GM20000 (cell line): ENCODE results near the gene GJD2.

Experiments used
- DNase-seq: peaks from one replicate; pipeline ENCODE4 v3.0.0; 2012; ENCODE audit warnings: low spot score
- TF ChIP-seq, protein P1 (sequence below): IDR thresholded peaks from 2 replicates; pipeline ENCODE4 v1.5.1; 2012; ENCODE audit warnings: mild to moderate bottlenecking, control low read depth; ENCODE audit errors: extremely low read depth, missing control alignments

Gene GJD2

DNA sequence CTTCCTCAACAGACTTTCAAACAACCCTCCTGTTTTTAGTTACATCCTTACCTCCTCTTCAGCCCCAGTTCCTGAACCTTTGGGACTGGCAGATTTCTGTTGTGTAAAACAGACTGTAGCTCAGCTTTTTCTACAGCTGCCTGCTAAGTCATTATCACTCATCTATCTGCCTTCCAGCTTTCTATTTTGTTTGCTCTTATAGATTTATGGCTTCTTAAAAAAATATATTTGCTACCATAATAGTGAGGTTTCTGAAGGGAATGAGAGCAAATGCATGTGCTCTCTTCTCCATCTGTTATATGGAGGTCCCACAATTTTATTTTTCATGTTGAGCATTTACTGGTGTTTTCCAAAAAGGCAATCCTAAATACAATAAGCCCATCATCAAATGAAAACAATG, 18.2 kb upstream of the GJD2 start:
- DNase-seq: no peak
- TF ChIP-seq, protein P1, sequence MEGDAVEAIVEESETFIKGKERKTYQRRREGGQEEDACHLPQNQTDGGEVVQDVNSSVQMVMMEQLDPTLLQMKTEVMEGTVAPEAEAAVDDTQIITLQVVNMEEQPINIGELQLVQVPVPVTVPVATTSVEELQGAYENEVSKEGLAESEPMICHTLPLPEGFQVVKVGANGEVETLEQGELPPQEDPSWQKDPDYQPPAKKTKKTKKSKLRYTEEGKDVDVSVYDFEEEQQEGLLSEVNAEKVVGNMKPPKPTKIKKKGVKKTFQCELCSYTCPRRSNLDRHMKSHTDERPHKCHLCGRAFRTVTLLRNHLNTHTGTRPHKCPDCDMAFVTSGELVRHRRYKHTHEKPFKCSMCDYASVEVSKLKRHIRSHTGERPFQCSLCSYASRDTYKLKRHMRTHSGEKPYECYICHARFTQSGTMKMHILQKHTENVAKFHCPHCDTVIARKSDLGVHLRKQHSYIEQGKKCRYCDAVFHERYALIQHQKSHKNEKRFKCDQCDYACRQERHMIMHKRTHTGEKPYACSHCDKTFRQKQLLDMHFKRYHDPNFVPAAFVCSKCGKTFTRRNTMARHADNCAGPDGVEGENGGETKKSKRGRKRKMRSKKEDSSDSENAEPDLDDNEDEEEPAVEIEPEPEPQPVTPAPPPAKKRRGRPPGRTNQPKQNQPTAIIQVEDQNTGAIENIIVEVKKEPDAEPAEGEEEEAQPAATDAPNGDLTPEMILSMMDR: no peak

DNA sequence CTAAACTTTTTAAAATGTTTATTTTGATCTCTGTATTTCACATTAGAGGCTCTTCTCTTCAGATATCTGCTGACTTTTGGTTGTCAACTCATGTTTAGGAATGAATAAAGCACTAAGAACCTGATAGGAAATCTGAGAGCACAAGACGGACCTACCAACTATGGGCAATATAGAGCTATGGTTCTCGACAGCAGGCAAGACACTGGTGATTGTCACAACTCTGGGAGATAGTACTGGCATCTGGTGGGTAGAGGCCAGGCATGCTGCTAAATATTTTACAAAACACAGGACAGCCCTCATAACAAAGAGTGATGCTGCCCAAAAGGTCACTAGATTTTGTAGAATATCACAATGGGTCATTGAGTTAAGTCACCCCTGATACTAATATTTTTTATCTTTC, 17.5 kb upstream of the GJD2 start:
- DNase-seq: no peak
- TF ChIP-seq, protein P1: no peak

DNA sequence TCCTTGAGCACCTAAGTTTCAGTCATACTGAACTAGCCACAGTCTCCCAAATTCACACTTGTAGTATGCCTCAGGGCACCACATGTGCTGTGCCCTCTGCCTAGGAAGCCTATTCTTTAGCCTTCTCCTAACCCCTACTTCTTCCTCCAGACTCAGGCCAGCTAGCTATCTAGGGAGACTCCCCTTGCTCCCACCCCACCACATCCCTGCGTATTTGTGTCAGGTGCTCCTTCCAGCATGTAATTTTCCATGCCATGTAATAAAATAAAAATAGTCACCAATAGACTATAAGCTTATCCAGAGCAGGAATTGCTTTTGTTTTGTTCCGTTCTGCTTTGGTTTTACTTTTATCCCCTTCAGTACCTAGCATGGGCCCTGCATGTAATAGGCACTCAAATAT, 14.9 kb upstream of the GJD2 start:
- TF ChIP-seq, protein P1: no peak
- DNase-seq: no peak

DNA sequence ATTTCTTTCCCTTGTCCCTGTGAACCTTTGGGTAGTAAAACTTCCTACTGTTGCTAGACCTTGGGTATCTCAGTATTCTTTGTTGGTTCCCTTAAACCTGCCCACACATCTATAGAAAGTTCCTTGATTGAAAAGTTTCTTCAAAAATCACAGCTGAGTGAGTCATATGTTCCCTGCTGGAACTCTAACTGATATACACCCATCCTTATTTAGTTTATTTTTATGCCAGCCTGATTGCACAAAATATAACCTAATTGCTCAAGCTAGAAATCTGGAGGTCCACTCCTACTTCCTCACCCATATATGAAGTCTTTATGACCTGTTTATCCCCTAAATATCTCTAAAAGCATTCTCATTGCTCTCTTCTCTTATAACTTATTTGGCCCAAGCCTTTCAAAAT, 13.7 kb upstream of the GJD2 start:
- DNase-seq: no peak
- TF ChIP-seq, protein P1: no peak

DNA sequence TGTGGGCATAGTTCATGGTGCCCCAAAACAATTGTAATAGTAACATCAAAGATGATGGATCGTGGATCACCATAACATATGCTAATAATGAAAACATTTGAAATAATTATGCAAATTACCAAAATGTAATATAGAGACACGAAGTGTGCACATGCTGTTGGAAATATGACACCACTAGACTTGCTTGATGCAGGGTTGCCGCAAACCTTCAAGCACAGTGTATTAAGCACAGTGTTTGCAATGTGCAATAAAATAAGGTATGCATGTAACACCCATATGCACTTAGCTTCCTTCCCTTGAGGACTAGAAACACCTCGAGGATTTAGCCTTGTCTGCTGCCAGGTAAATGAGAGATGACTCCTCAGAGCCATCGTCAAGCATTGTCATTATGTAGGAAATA, 10.9 kb upstream of the GJD2 start:
- TF ChIP-seq, protein P1: no peak
- no peak for DNase-seq

DNA sequence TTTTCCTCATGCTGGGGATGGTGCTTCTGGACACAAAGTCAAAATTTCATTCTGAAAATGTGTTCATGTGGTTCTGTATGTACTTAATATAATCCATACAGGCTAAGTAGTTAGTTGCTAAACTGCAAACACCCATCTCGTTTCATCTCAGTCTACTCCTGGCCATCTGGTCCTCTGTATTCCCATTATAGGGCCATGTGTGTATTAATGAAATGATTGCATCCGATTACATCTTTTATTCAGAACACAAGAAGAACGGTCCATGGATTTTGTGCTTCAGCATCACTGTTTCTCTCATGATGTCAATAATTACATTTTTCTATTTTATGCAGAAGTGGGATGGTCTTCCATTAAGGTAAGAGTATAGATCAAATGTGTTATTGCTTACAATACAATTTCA, 6.1 kb upstream of the GJD2 start:
- TF ChIP-seq, protein P1: no peak

DNA sequence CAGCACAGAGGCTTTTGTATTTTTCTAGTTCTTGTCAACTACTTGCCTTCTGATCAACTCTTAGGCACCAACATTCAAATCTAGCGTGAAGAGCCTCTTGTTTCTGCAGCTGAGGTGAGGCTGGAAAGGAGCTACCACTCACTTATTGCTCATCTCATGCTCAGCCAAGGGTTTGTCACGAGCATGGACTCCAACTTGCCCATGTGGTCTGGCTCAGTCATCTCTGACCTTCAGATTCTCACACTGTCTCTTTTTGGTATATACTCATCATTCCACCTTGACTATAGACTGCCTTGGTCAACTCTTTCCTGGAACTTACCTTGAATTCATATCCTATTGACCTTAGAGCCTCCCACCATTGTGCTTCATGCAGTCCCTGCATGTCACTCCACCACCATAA, 5.2 kb upstream of the GJD2 start:
- DNase-seq: no peak
- TF ChIP-seq, protein P1: no peak

More for the DNA sequence above, 6.1 kb upstream of the GJD2 start:
- no peak for DNase-seq
